Measurements from ENCODE around the gene MMP14.

Gene MMP14

DNA sequence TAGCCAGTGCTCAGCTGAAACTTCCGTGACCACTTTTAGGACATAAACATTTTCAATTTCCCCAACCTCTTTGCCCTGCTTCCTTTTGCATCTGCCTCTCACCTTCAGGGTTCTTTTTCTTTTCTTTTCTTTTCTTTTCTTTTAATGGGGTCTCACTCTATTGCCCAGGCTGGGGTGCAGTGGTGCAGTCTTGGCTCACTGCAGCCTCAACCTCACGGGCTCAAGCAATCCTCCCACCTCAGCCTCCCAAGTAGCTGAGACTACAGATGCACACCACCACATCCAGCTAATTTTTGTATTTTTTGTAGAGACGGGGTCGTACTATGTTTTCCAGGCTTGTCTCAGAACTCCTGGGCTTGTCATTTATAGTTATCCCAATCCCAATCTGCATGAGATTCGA, 30.5 kb downstream of the MMP14 start:
- no peaks in the 10 kb centered on the region for H3K27me3 ChIP-seq (ENCODE audit: insufficient read depth, low read length)
- H3K36me3 ChIP-seq (ENCODE audit: insufficient read depth, low read length), result no peaks in the 10 kb centered on the region
- no peak overlapping the region for H3K4me3 ChIP-seq (ENCODE audit: low read length)
- H2AFZ ChIP-seq (ENCODE audit: low read depth, low read length), result no peak overlapping the region
- H3K9me3 ChIP-seq (ENCODE audit: low read length), result peaks cover under 1% of the 10 kb centered on the region
- peaks cover 7% of the 10 kb centered on the region for H3K4me1 ChIP-seq (ENCODE audit: insufficient read depth, low read length)

GRCh38 chr14:22870811-22871223, 34.4 kb downstream of the MMP14 start:
- Histone ChIP-seq H3K4me3 (ENCODE audit: low read length) (peak overlapping the region; percentile 55), H3K36me3 (ENCODE audit: insufficient read depth, low read length) (peaks cover 10% of the 10 kb centered on the region), H3K9me3 (ENCODE audit: low read length) (no peaks in the 10 kb centered on the region), H2AFZ (ENCODE audit: low read depth, low read length) (peak overlapping the region; percentile 44), H3K27me3 (ENCODE audit: insufficient read depth, low read length) (no peaks in the 10 kb centered on the region), H3K4me1 (ENCODE audit: insufficient read depth, low read length) (peaks cover 11% of the 10 kb centered on the region)

DNA sequence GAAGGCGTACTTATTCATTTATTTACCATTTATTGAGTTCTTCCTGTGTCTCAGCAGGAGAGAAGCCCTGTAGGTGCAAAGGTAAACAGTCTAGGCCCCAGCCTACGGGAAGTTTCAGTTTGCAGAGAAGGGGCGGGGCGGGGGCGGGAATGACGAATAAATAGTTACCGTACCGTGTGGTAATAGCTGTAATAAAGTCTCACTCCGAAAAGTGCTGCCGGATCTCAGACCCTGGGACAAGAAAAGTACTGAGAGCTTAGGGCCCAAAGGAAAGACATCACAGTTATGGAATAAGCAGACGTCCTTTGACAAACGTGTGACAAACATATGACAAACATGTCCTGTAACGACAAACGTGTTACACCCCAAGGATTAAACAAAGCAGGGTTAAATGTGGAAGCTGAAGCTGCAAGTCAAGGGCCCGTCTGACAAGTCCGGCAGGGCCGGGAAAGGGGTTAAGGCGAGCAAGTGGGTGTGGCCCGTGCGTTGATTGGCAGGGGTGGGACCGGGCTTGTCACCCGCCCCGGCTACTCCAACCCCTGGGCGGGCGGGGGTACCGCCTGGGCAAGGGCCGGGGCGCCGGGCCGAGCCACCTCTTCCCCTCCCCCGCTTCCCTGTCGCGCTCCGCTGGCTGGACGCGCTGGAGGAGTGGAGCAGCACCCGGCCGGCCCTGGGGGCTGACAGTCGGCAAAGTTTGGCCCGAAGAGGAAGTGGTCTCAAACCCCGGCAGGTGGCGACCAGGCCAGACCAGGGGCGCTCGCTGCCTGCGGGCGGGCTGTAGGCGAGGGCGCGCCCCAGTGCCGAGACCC, 35.0 kb downstream of the MMP14 start, which contains the start of gene LRP10:
LRP10 (plus strand) TSS at position 517 of the 809 bp plus-strand sequence. CDS start 564 bp downstream, outside the sequence.
- no peaks in the 10 kb centered on the region for H3K9me3 ChIP-seq (ENCODE audit: low read length)
- H3K4me1 ChIP-seq (ENCODE audit: insufficient read depth, low read length), result peaks cover 11% of the 10 kb centered on the region

GRCh38 chr14:22872033-22872832, 35.8 kb downstream of the MMP14 start:
- Histone ChIP-seq H3K36me3 (ENCODE audit: insufficient read depth, low read length) (peaks cover 20% of the 10 kb centered on the region), H3K27me3 (ENCODE audit: insufficient read depth, low read length) (no peaks in the 10 kb centered on the region), H2AFZ (ENCODE audit: low read depth, low read length) (peak overlapping the region; percentile 44), H3K4me3 (ENCODE audit: low read length) (peak overlapping the region; percentile 55), H3K4me1 (ENCODE audit: insufficient read depth, low read length) (peaks cover 11% of the 10 kb centered on the region), H3K9me3 (ENCODE audit: low read length) (no peaks in the 10 kb centered on the region)

More for the DNA sequence above, 35.0 kb downstream of the MMP14 start, which contains the start of gene LRP10:
- peak within 1 kb of the TSS; percentile 44 for H2AFZ ChIP-seq (ENCODE audit: low read depth, low read length)
- H3K27me3 ChIP-seq (ENCODE audit: insufficient read depth, low read length), result no peaks in the 10 kb centered on the region
- H3K4me3 ChIP-seq (ENCODE audit: low read length), result peak within 1 kb of the TSS; percentile 55
- H3K36me3 ChIP-seq (ENCODE audit: insufficient read depth, low read length), result peaks cover 16% of the 10 kb centered on the region

- H3K4me1 ChIP-seq (ENCODE audit: insufficient read depth, low read length), result peaks cover 11% of the 10 kb centered on the region
- H3K4me3 ChIP-seq (ENCODE audit: low read length), result peak overlapping the region; percentile 55
- H2AFZ ChIP-seq (ENCODE audit: low read depth, low read length), result no peak overlapping the region
Observed at GRCh38 chr14:22872833-22873520, 36.6 kb downstream of the MMP14 start.

GRCh38 chr14:22875003-22875747, 38.8 kb downstream of the MMP14 start:
- Histone ChIP-seq H3K36me3 (ENCODE audit: insufficient read depth, low read length) (peaks cover 20% of the 10 kb centered on the region), H3K9me3 (ENCODE audit: low read length) (no peaks in the 10 kb centered on the region), H3K27me3 (ENCODE audit: insufficient read depth, low read length) (no peaks in the 10 kb centered on the region), H3K4me3 (ENCODE audit: low read length) (no peak overlapping the region), H3K4me1 (ENCODE audit: insufficient read depth, low read length) (peaks cover 11% of the 10 kb centered on the region), H2AFZ (ENCODE audit: low read depth, low read length) (no peak overlapping the region)

More at GRCh38 chr14:22872833-22873520, 36.6 kb downstream of the MMP14 start:
- H3K27me3 ChIP-seq (ENCODE audit: insufficient read depth, low read length), result no peaks in the 10 kb centered on the region
- peaks cover 20% of the 10 kb centered on the region for H3K36me3 ChIP-seq (ENCODE audit: insufficient read depth, low read length)
- H3K9me3 ChIP-seq (ENCODE audit: low read length), result no peaks in the 10 kb centered on the region

GRCh38 chr14:22875748-22876319, 39.4 kb downstream of the MMP14 start:
- no peaks in the 10 kb centered on the region for H3K9me3 ChIP-seq (ENCODE audit: low read length)
- peaks cover 20% of the 10 kb centered on the region for H3K36me3 ChIP-seq (ENCODE audit: insufficient read depth, low read length)
- H2AFZ ChIP-seq (ENCODE audit: low read depth, low read length), result no peak overlapping the region
- no peaks in the 10 kb centered on the region for H3K27me3 ChIP-seq (ENCODE audit: insufficient read depth, low read length)
- peaks cover 6% of the 10 kb centered on the region for H3K4me1 ChIP-seq (ENCODE audit: insufficient read depth, low read length)
- no peak overlapping the region for H3K4me3 ChIP-seq (ENCODE audit: low read length)

DNA sequence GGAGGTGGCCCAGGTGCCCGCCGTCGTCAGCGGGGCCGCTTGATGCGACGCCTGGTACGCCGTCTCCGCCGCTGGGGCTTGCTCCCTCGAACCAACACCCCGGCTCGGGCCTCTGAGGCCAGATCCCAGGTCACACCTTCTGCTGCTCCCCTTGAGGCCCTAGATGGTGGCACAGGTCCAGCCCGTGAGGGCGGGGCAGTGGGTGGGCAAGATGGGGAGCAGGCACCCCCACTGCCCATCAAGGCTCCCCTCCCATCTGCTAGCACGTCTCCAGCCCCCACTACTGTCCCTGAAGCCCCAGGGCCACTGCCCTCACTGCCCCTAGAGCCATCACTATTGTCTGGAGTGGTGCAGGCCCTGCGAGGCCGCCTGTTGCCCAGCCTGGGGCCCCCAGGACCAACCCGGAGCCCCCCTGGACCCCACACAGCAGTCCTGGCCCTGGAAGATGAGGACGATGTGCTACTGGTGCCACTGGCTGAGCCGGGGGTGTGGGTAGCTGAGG, 40.7 kb downstream of the MMP14 start:
- no peaks in the 10 kb centered on the region for H3K9me3 ChIP-seq (ENCODE audit: low read length)
- no peaks in the 10 kb centered on the region for H3K27me3 ChIP-seq (ENCODE audit: insufficient read depth, low read length)
- H2AFZ ChIP-seq (ENCODE audit: low read depth, low read length), result no peak overlapping the region
- peaks cover 13% of the 10 kb centered on the region for H3K4me1 ChIP-seq (ENCODE audit: insufficient read depth, low read length)
- H3K36me3 ChIP-seq (ENCODE audit: insufficient read depth, low read length), result peaks cover 20% of the 10 kb centered on the region
- no peak overlapping the region for H3K4me3 ChIP-seq (ENCODE audit: low read length)

- Histone ChIP-seq H2AFZ (ENCODE audit: low read depth, low read length) (no peak overlapping the region), H3K36me3 (ENCODE audit: insufficient read depth, low read length) (peaks cover 20% of the 10 kb centered on the region), H3K4me3 (ENCODE audit: low read length) (no peak overlapping the region), H3K27me3 (ENCODE audit: insufficient read depth, low read length) (no peaks in the 10 kb centered on the region), H3K9me3 (ENCODE audit: low read length) (no peaks in the 10 kb centered on the region), H3K4me1 (ENCODE audit: insufficient read depth, low read length) (peaks cover 23% of the 10 kb centered on the region)
Observed at GRCh38 chr14:22878271-22879246, 42.2 kb downstream of the MMP14 start.

DNA sequence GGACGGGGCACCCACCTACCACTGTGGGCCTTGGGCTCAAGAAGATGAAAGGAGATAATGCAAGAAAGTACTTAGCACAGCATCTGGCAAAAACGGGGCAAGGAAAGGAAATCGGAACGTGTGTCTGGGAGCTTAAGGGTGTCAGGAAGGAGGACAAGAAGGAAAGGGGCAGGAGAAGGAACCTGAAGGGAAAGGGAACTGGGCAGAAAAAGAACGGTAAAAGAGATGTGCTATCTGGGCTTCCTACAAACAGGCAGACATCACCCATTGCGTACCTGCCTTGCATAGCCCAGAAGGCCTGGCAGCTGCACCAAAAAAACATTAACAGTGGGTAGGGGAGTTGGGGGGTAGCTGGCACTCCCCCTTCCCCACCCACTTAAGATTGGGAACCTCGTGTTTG, 45.7 kb downstream of the MMP14 start:
- H3K36me3 ChIP-seq (ENCODE audit: insufficient read depth, low read length), result no peaks in the 10 kb centered on the region
- H3K4me3 ChIP-seq (ENCODE audit: low read length), result no peak overlapping the region
- H2AFZ ChIP-seq (ENCODE audit: low read depth, low read length), result no peak overlapping the region
- no peaks in the 10 kb centered on the region for H3K9me3 ChIP-seq (ENCODE audit: low read length)
- H3K27me3 ChIP-seq (ENCODE audit: insufficient read depth, low read length), result no peaks in the 10 kb centered on the region
- peaks cover 50% of the 10 kb centered on the region for H3K4me1 ChIP-seq (ENCODE audit: insufficient read depth, low read length)

GRCh38 chr14:22882529-22883172, 46.3 kb downstream of the MMP14 start:
- H3K27me3 ChIP-seq (ENCODE audit: insufficient read depth, low read length), result no peaks in the 10 kb centered on the region
- peak overlapping the region; percentile 10 for H3K4me3 ChIP-seq (ENCODE audit: low read length)
- no peaks in the 10 kb centered on the region for H3K9me3 ChIP-seq (ENCODE audit: low read length)
- H3K4me1 ChIP-seq (ENCODE audit: insufficient read depth, low read length), result peaks cover 52% of the 10 kb centered on the region
- no peaks in the 10 kb centered on the region for H3K36me3 ChIP-seq (ENCODE audit: insufficient read depth, low read length)
- H2AFZ ChIP-seq (ENCODE audit: low read depth, low read length), result peak overlapping the region; percentile 24
